HUES64 (cell line): Measurements from ENCODE around the gene SCAPER.
"Not testable (repeated sequence)": the region's sequence is repeated elsewhere in the genome, so short reads cannot be mapped to it uniquely, and the experiment has no call there.

Experiments used
- H3K27ac ChIP-seq: 2 replicates; pipeline ENCODE4 v1.7.0; 2013; ENCODE audit warnings: low read depth, low read length, inconsistent platforms
- H3K27me3 ChIP-seq: 2 replicates; pipeline ENCODE4 v1.6.1; 2013; ENCODE audit warnings: mild to moderate bottlenecking, low read length; ENCODE audit not compliant: insufficient read depth
- H3K36me3 ChIP-seq: 2 replicates; pipeline ENCODE4 v1.6.1; 2013; ENCODE audit warnings: mild to moderate bottlenecking, low read length; ENCODE audit not compliant: insufficient read depth
- H3K4me1 ChIP-seq: 2 replicates; pipeline ENCODE4 v1.6.1; 2013; ENCODE audit warnings: mild to moderate bottlenecking, low read length, moderate library complexity; ENCODE audit not compliant: insufficient read depth
- H3K4me3 ChIP-seq: 2 replicates; pipeline ENCODE4 v1.5.1; 2013; ENCODE audit warnings: mild to moderate bottlenecking, low read length, moderate library complexity
- H3K9ac ChIP-seq: 2 replicates; pipeline ENCODE4 v1.6.1; 2013; ENCODE audit warnings: mild to moderate bottlenecking, low read depth, low read length
- H3K9me3 ChIP-seq: 2 replicates; pipeline ENCODE4 v1.6.1; 2013; ENCODE audit warnings: low read depth, low read length; ENCODE audit not compliant: insufficient read depth
- WGBS: fragments of 150-250, 120-280 bp; methylation state at CpG from one replicate; pipeline ENCODE4 v1.1.7; 2013; ENCODE audit warnings: missing lambda C conversion rate; 5-methylcytosine and 5-hydroxymethylcytosine counted together

The SCAPER gene

GRCh38 chr15:76328106-76328696, 576.9 kb downstream of the SCAPER start:
- Histone ChIP-seq H3K27me3 (peaks cover 1% of the 10 kb centered on the region; the same call in 1 of the 2 replicates), H3K9me3 (no peaks in the 10 kb centered on the region), H3K27ac (no peak overlapping the region), H3K4me1 (no peaks in the 10 kb centered on the region), H3K9ac (no peak overlapping the region), H3K4me3 (no peak overlapping the region), H3K36me3 (no peaks in the 10 kb centered on the region)
- WGBS = 95% methylated on average over 7 of the region's 8 CpGs

GRCh38 chr15:76327191-76328105, 577.7 kb downstream of the SCAPER start:
- no peak overlapping the region for H3K27ac ChIP-seq
- no peaks in the 10 kb centered on the region for H3K36me3 ChIP-seq
- no peaks in the 10 kb centered on the region for H3K4me1 ChIP-seq
- H3K27me3 ChIP-seq = no peaks in the 10 kb centered on the region; the same call in 1 of the 2 replicates
- WGBS = 85% methylated on average over 8 of the region's 8 CpGs
- H3K4me3 ChIP-seq = no peak overlapping the region
- no peaks in the 10 kb centered on the region for H3K9me3 ChIP-seq
- H3K9ac ChIP-seq = no peak overlapping the region

- H3K27me3 ChIP-seq = no peaks in the 10 kb centered on the region
- H3K9me3 ChIP-seq = no peaks in the 10 kb centered on the region
- WGBS = 84% methylated on average over 2 of the region's 2 CpGs
- H3K36me3 ChIP-seq = no peaks in the 10 kb centered on the region
- H3K9ac ChIP-seq = no peak overlapping the region
- H3K27ac ChIP-seq = no peak overlapping the region
- no peaks in the 10 kb centered on the region for H3K4me1 ChIP-seq
- H3K4me3 ChIP-seq = no peak overlapping the region
Measured at GRCh38 chr15:76325704-76326103, 579.4 kb downstream of the SCAPER start.

DNA sequence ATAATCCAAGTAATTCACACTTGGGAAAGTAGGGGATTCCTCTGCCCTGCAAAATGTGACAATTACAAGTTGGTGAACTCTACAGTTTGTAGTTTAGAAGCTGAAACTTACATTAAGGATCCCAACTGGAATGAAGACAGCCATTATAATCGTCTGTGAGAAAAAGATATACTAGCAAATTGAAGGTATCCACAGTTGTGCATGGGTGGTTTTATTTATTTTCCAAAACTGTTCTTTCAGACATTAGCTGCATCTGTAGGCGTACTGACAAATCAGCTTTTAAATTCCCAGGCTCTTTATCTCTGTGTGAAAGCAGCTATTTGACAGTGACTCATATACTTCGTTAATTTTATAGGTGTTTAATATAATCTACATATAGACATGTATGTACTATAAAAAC, 581.1 kb downstream of the SCAPER start:
- H3K4me3 ChIP-seq = no peak overlapping the region
- no peaks in the 10 kb centered on the region for H3K4me1 ChIP-seq
- 88% methylated on average over 2 of the region's 3 CpGs for WGBS
- H3K36me3 ChIP-seq = no peaks in the 10 kb centered on the region
- H3K9ac ChIP-seq = no peak overlapping the region
- H3K27me3 ChIP-seq = no peaks in the 10 kb centered on the region
- no peaks in the 10 kb centered on the region for H3K9me3 ChIP-seq
- H3K27ac ChIP-seq = no peak overlapping the region

- no peaks in the 10 kb centered on the region for H3K36me3 ChIP-seq
- no peak overlapping the region for H3K27ac ChIP-seq
- no peak overlapping the region for H3K9ac ChIP-seq
- H3K27me3 ChIP-seq = no peaks in the 10 kb centered on the region
- H3K4me1 ChIP-seq = no peaks in the 10 kb centered on the region
- no peak overlapping the region for H3K4me3 ChIP-seq
- 96% methylated on average over 5 of the region's 5 CpGs for WGBS
- no peaks in the 10 kb centered on the region for H3K9me3 ChIP-seq
Measured at GRCh38 chr15:76321602-76322001, 583.5 kb downstream of the SCAPER start.

DNA sequence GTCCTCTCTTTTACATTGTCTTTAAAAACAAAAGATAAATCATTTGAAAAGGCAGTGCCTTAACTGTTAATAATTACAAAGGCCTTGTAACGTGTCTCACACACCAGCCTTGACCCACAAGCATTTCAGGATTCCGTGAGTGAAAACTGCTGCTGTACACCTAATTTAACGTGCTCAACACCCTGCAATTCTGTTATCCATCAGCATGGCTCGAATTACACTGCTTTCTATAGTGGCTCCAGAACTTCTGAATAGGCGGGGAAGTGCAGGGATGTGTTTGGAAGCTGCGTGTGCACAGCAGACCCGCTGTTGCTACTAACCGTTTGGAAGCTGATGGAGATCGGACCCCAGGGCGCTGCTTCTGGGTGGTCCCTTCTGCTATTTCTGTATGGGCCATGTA, 584.0 kb downstream of the SCAPER start:
- 79% methylated on average over 10 of the region's 10 CpGs for WGBS
- no peaks in the 10 kb centered on the region for H3K9me3 ChIP-seq

DNA sequence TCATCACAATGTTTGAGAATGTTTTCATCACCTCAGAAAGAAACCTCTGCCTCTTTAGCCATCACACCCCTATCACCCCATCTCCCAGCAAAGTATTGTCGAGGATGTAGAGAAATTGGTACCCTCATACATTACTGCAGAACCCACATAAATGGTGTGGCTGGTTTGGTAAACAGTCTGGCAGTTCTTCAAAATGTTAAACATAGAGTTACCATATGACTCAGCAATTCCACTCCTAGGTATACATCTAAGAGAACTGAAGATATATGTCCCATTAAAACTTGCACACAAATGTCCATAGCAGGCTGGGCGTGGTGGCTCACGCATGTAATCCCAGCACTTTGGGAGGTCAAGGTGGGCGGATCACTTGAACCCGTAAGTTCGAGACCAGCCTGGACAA, 585.1 kb downstream of the SCAPER start:
- Histone ChIP-seq H3K4me1 (no peaks in the 10 kb centered on the region), H3K9ac (no peak overlapping the region), H3K9me3 (no peaks in the 10 kb centered on the region), H3K27ac (no peak overlapping the region), H3K4me3 (no peak overlapping the region), H3K27me3 (no peaks in the 10 kb centered on the region), H3K36me3 (no peaks in the 10 kb centered on the region)
- WGBS = 96% methylated on average over 6 of the region's 6 CpGs

More for the DNA sequence above, 584.0 kb downstream of the SCAPER start:
- H3K4me3 ChIP-seq = no peak overlapping the region
- H3K27me3 ChIP-seq = no peaks in the 10 kb centered on the region
- H3K36me3 ChIP-seq = no peaks in the 10 kb centered on the region
- H3K4me1 ChIP-seq = no peaks in the 10 kb centered on the region
- H3K9ac ChIP-seq = no peak overlapping the region
- no peak overlapping the region for H3K27ac ChIP-seq

DNA sequence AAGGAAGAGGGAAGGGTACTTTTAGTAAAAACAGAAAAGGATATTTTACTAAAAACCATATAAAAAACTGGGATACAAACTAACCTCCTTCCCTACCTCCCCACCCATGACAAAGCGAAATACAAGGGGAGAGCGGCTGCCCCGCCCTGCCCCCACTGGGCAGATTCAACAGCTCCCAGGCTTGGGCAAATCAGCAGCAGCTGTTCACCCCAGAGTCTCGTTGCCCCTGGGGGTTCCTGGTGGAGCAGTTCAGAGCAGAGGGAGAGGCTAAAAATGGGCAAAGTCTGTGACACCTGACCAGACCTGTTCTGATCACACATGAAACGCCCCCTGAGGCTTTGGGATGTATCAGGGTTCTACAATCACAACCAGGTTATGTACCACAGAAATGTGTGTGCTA, 591.4 kb downstream of the SCAPER start:
- Histone ChIP-seq H3K27me3 (0 out of 2 replicates have a peak, but pooled peaks cover 4% of the 10 kb centered on the region), H3K9me3 (no peaks in the 10 kb centered on the region), H3K4me1 (no peaks in the 10 kb centered on the region; the same call in none of the 2 replicates), H3K9ac (no peak overlapping the region), H3K4me3 (no peak overlapping the region), H3K36me3 (no peaks in the 10 kb centered on the region), H3K27ac (no peak overlapping the region)
- WGBS = 76% methylated on average over 5 of the region's 5 CpGs

GRCh38 chr15:76313175-76313567, 592.0 kb downstream of the SCAPER start:
- H3K27ac ChIP-seq, H3K4me3 ChIP-seq, H3K27me3 ChIP-seq, H3K9ac ChIP-seq, H3K36me3 ChIP-seq, H3K9me3 ChIP-seq, H3K4me1 ChIP-seq: not testable (repeated sequence)
- 90% methylated on average over 4 of the region's 4 CpGs for WGBS

DNA sequence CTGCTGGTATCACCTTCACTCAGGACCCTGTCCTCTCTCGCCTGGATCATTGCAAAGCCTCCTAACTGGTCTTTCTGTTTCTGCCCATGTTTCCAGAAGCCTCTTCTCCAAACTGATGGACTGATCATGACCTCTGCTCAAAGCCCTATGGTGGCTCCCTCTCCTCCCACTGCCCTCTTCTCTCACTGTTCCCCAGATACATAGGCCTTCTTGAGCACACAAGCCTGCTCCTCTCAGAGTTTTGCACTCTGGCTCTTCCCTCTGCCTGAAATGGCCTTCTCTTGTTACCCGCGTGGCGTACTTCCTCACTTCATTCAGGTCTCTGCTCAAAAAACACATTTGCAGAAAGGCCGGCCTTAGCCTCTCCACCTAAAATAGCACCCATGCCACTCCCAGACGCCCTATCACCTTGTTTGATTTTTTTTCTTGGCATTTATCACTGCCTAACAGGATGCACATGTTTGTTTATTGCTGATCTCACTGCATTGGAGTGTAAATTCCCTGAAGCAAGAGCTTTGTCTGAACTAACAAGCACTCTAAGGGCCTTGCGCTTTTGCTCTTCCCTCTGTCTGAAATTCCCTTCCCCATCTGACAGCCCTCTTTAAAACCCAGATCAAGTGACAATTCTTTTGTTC, 592.5 kb downstream of the SCAPER start:
- H3K27ac ChIP-seq = no peak overlapping the region
- H3K9ac ChIP-seq = no peak overlapping the region

More for the DNA sequence above, 592.5 kb downstream of the SCAPER start:
- Histone ChIP-seq H3K36me3 (no peaks in the 10 kb centered on the region), H3K9me3 (no peaks in the 10 kb centered on the region), H3K4me1 (no peaks in the 10 kb centered on the region; the same call in none of the 2 replicates), H3K4me3 (no peak overlapping the region), H3K27me3 (0 out of 2 replicates have a peak, but pooled peaks cover 4% of the 10 kb centered on the region)
- 80% methylated on average over 7 of the region's 7 CpGs for WGBS
